Loucy (cell line): ENCODE measurements around the gene NUDCD2.
A peak's percentile ranks its signal among the peaks of the same experiment; 100 is the strongest.

Source experiments
- H2AFZ ChIP-seq: fragments of 200-600 bp; sonication (generic); 2 replicates; pipeline ENCODE4 v1.6.0; 2016; ENCODE audit warnings: antibody characterized with exemption, mild to moderate bottlenecking, low read length, moderate library complexity
- H3F3A ChIP-seq: fragments of 200-600 bp; 2 replicates; pipeline ENCODE4 v1.6.0; 2016; ENCODE audit warnings: antibody characterized with exemption, low read depth, mild to moderate bottlenecking
- H3K27me3 ChIP-seq: fragments of 200-600 bp; sonication (generic); 2 replicates; pipeline ENCODE4 v1.6.1; 2014; ENCODE audit warnings: low read length, mild to moderate bottlenecking; ENCODE audit not compliant: insufficient read depth, poor library complexity, severe bottlenecking
- H3K36me3 ChIP-seq: fragments of 200-600 bp; sonication (generic); 2 replicates; pipeline ENCODE4 v1.6.1; 2016; ENCODE audit warnings: low read length; ENCODE audit not compliant: insufficient read depth
- H3K4me1 ChIP-seq: fragments of 200-600 bp; sonication (generic); 2 replicates; pipeline ENCODE4 v1.5.1; 2014; ENCODE audit warnings: low read length, mild to moderate bottlenecking; ENCODE audit not compliant: insufficient read depth, poor library complexity, severe bottlenecking
- H3K4me2 ChIP-seq: fragments of 200-600 bp; sonication (generic); 2 replicates; pipeline ENCODE4 v1.6.0; 2014; ENCODE audit warnings: antibody characterized with exemption, low read length, low read depth, mild to moderate bottlenecking; ENCODE audit not compliant: poor library complexity, severe bottlenecking
- H3K4me3 ChIP-seq: fragments of 200-600 bp; sonication (generic); 2 replicates; pipeline ENCODE4 v1.5.1; 2014; ENCODE audit warnings: low read length, mild to moderate bottlenecking, mixed read lengths; ENCODE audit not compliant: poor library complexity, severe bottlenecking
- H3K79me2 ChIP-seq: fragments of 200-600 bp; sonication (generic); 2 replicates; pipeline ENCODE4 v1.6.1; 2014; ENCODE audit warnings: low read length; ENCODE audit not compliant: insufficient read depth
- H3K9ac ChIP-seq: fragments of 200-600 bp; sonication (generic); 2 replicates; pipeline ENCODE4 v1.6.0; 2014; ENCODE audit warnings: mild to moderate bottlenecking, low read depth, low read length, moderate library complexity; ENCODE audit not compliant: poor library complexity, severe bottlenecking
- H3K9me2 ChIP-seq: fragments of 200-600 bp; sonication (generic); replicated peaks from 2 replicates; pipeline ENCODE4 v1.6.1; 2016; ENCODE audit warnings: low read depth, low read length, mixed read lengths
- H3K9me3 ChIP-seq: fragments of 200-600 bp; sonication (generic); 2 replicates; pipeline ENCODE4 v1.6.1; 2014; ENCODE audit warnings: mild to moderate bottlenecking, antibody characterized with exemption, low read length, low read depth; ENCODE audit not compliant: insufficient read depth
- H4K20me1 ChIP-seq: fragments of 200-600 bp; sonication (generic); 2 replicates; pipeline ENCODE4 v1.6.0; 2014; ENCODE audit warnings: antibody characterized with exemption, low read length, mild to moderate bottlenecking; ENCODE audit not compliant: insufficient read depth, poor library complexity, severe bottlenecking
- EZH2phosphoT487 ChIP-seq: fragments of 200-600 bp; IDR thresholded peaks from 2 replicates; pipeline ENCODE4 v1.6.1; 2018; ENCODE audit warnings: antibody characterized with exemption, mild to moderate bottlenecking, moderate library complexity, borderline replicate concordance
- TF ChIP-seq, protein P1 (sequence below): fragments of 200-600 bp; sonication (generic); conservative IDR thresholded peaks from 2 replicates; pipeline ENCODE4 v1.5.1; 2014; ENCODE audit warnings: mild to moderate bottlenecking, antibody characterized with exemption, low read length

Gene NUDCD2

DNA sequence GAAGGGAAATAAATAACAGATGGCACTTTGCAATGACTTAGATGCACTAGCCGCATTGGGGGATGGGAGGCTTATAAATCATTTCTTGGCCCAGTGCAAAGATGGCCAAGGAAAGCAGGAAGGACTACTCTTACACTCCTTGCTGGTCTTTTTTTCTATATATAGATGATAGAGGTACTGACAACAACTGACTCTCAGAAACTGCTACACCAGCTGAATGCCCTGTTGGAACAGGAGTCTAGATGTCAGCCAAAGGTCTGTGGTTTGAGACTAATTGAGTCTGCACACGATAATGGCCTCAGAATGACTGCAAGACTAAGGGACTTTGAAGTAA, 20.8 kb downstream of the NUDCD2 start:
- H3K4me1 ChIP-seq, result peaks cover 22% of the 10 kb centered on the region
- H3K36me3 ChIP-seq, result peaks cover 11% of the 10 kb centered on the region; the same call in 1 of the 2 replicates
- H2AFZ ChIP-seq, result no peak overlapping the region
- no peaks in the 10 kb centered on the region for H3K9me2 ChIP-seq
- peak overlapping the region; percentile 93 for H3K4me3 ChIP-seq
- H3K9me3 ChIP-seq, result no peaks in the 10 kb centered on the region
- H4K20me1 ChIP-seq, result peaks cover 21% of the 10 kb centered on the region
- H3K79me2 ChIP-seq, result peaks cover 46% of the 10 kb centered on the region
- TF ChIP-seq, protein P1, sequence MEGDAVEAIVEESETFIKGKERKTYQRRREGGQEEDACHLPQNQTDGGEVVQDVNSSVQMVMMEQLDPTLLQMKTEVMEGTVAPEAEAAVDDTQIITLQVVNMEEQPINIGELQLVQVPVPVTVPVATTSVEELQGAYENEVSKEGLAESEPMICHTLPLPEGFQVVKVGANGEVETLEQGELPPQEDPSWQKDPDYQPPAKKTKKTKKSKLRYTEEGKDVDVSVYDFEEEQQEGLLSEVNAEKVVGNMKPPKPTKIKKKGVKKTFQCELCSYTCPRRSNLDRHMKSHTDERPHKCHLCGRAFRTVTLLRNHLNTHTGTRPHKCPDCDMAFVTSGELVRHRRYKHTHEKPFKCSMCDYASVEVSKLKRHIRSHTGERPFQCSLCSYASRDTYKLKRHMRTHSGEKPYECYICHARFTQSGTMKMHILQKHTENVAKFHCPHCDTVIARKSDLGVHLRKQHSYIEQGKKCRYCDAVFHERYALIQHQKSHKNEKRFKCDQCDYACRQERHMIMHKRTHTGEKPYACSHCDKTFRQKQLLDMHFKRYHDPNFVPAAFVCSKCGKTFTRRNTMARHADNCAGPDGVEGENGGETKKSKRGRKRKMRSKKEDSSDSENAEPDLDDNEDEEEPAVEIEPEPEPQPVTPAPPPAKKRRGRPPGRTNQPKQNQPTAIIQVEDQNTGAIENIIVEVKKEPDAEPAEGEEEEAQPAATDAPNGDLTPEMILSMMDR, result no peak
- TF ChIP-seq EZH2phosphoT487, result no peak
- peak overlapping the region; percentile 97 for H3K9ac ChIP-seq
- no peaks in the 10 kb centered on the region for H3K27me3 ChIP-seq
- no peaks in the 10 kb centered on the region for H3F3A ChIP-seq
- peak overlapping the region; percentile 91 for H3K4me2 ChIP-seq

DNA sequence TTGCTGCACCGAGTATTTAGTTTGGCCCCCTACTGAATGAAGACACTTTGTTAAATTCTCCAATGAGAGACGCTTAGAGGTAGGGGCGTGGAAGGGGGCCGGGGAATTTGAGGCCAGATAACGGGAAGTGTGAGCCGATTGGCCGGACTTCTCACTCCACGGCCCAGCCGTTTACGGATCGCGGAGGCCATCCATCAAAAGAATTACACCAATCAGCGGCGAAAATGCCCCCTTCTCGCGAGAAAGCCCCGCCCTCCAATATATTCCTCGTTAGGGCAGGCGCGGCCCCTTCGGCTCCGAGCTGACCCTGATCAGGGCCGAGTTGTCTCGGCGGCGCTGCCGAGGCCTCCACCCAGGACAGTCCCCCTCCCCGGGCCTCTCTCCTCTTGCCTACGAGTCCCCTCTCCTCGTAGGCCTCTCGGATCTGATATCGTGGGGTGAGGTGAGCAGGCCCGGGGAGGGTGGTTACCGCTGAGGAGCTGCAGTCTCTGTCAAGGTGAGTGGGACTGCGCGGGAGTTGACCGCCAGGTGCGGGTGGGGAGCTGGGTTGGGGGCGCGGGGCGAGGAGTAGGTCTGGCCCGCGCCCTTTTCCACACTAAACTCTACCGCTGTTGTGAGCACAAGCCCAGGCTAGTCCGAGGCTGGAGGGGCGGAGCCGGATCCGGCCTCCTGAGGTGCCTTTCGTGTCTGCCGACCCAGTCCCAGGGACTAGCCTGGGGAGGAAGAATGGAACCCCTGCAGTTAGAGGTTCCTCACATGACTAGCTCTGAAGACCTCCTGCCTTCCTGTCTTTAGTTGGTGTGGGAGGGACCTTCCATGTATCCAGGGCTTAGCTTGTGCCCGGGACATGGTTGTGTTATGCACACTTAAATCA, 22.4 kb downstream of the NUDCD2 start, which contains the start of gene CCNG1:
Gene CCNG1 (plus strand): TSS at position 287 of the 874 bp plus-strand sequence. CDS start 1,662 bp downstream, outside the sequence.
- no peaks in the 10 kb centered on the region for H3K27me3 ChIP-seq
- peak within 1 kb of the TSS; percentile 97 for H3K9ac ChIP-seq
- no peaks in the 10 kb centered on the region for H3K9me2 ChIP-seq
- H3F3A ChIP-seq, result no peaks in the 10 kb centered on the region
- peak within 1 kb of the TSS; percentile 93 for H3K4me3 ChIP-seq
- TF ChIP-seq EZH2phosphoT487, result no peak
- TF ChIP-seq, protein P1, result no peak
- H3K4me2 ChIP-seq, result peak within 1 kb of the TSS; percentile 91
- H4K20me1 ChIP-seq, result peaks cover 21% of the 10 kb centered on the region
- peak within 1 kb of the TSS; percentile 75; the same call in 1 of the 2 replicates for H2AFZ ChIP-seq
- H3K9me3 ChIP-seq, result no peaks in the 10 kb centered on the region
- H3K4me1 ChIP-seq, result peaks cover 22% of the 10 kb centered on the region
- peaks cover 3% of the 10 kb centered on the region; the same call in 1 of the 2 replicates for H3K36me3 ChIP-seq
- H3K79me2 ChIP-seq, result peaks cover 46% of the 10 kb centered on the region

DNA sequence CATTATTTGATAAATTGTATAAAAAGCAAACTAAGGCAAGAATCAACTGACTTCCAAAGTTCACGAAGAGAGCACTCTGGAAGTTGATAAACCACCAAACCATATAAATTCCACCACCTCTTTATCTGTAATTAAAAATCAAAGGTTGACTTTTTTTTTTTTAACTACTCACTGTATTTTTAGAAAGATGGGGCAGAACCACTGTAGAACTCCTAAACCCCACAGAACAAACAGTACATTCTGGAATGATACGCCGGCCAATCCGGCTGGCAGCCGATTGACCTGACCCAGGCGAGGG, 22.9 kb downstream of the NUDCD2 start:
- peak overlapping the region; percentile 85 for H3K4me2 ChIP-seq
- H3K9ac ChIP-seq, result peak overlapping the region; percentile 76
- peaks cover 22% of the 10 kb centered on the region for H3K4me1 ChIP-seq
- no peak for TF ChIP-seq EZH2phosphoT487
- TF ChIP-seq, protein P1, result no peak
- H3K36me3 ChIP-seq, result no peaks in the 10 kb centered on the region
- H3K27me3 ChIP-seq, result no peaks in the 10 kb centered on the region
- peak overlapping the region; percentile 81 for H3K4me3 ChIP-seq
- H2AFZ ChIP-seq, result peak overlapping the region; percentile 41; the same call in 1 of the 2 replicates
- H4K20me1 ChIP-seq, result peaks cover 21% of the 10 kb centered on the region
- H3K9me2 ChIP-seq, result no peaks in the 10 kb centered on the region
- no peaks in the 10 kb centered on the region for H3K9me3 ChIP-seq
- no peaks in the 10 kb centered on the region for H3F3A ChIP-seq
- peaks cover 43% of the 10 kb centered on the region for H3K79me2 ChIP-seq
